Fibroblast of skin of right biceps (primary cell): ENCODE data around the gene TAX1BP1.

Experiments used
- DNase-seq: peaks from one replicate; pipeline ENCODE4 v3.0.0-alpha.2; 2013

The TAX1BP1 gene

GRCh38 chr7:27739909-27740448 is at the start of gene TAX1BP1:
Gene TAX1BP1, plus strand, starts transcription at chr7:27740162. Its CDS starts 8,363 bp downstream, at chr7:27748525.
- DNase-seq = peak; percentile 94

DNA sequence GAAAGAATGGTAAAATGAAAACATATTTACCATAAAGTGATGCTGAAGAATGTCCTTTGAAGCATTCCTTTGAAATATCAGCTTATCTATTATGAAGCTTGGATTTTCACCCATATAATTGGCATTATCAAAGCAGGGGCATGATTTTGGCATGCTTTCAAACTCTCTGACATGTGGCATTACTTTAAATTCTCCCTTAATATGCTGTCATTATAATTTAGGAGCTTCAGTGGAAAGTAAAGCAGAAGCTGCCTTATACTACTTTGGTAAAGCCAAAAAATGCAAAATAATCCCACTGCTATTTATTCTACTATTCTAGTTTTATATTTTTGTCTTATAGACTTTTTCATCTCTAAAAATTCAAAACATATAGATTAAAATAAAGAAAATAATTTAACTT is 49.3 kb upstream of the TAX1BP1 start:
- no peak for DNase-seq

DNA sequence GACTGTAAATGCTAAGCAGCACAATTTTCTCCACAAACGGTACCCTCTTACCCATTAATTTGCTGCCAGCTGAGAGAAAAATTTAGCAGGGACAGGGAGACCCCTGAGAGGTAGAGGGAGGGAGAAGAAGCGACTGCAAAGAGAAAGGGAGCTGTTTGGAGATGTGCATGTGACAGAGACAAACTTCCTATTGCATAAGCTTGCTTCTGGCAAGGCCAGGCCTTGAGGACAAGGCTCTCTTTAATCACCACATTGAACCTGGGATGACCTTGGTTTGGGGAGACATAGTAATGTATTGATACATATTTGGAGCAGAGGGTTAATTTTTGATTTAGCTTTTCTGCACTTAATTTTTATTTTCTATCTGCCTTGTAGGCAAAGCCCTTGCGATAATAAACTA is 46.2 kb upstream of the TAX1BP1 start:
- no peak for DNase-seq

- DNase-seq = no peak
Measured at GRCh38 chr7:27695096-27695495, 44.9 kb upstream of the TAX1BP1 start.

- DNase-seq = no peak
Measured at GRCh38 chr7:27697861-27698430, 42.0 kb upstream of the TAX1BP1 start.

- no peak for DNase-seq
Measured at GRCh38 chr7:27699751-27700150, 40.2 kb upstream of the TAX1BP1 start.

DNA sequence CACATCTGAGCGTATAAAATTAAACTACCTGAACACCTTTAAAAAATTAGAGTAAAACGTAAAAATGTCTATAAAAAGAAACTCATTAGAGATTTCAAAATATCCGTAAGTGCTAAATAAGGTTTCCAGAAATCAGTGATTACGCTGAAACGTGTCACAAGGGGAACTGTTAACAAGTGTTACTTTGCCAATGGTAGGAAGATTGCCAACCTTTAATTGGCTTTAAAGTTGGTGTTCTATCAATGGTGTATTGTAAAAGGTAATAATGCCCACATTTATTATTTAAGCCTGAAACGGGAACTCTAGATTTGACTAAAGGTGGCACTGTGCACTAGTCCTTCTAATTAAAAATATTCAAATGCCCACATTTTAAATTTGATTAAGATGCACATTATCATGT is 39.5 kb upstream of the TAX1BP1 start:
- DNase-seq = no peak

GRCh38 chr7:27703181-27703580 is 36.8 kb upstream of the TAX1BP1 start:
- no peak for DNase-seq

DNA sequence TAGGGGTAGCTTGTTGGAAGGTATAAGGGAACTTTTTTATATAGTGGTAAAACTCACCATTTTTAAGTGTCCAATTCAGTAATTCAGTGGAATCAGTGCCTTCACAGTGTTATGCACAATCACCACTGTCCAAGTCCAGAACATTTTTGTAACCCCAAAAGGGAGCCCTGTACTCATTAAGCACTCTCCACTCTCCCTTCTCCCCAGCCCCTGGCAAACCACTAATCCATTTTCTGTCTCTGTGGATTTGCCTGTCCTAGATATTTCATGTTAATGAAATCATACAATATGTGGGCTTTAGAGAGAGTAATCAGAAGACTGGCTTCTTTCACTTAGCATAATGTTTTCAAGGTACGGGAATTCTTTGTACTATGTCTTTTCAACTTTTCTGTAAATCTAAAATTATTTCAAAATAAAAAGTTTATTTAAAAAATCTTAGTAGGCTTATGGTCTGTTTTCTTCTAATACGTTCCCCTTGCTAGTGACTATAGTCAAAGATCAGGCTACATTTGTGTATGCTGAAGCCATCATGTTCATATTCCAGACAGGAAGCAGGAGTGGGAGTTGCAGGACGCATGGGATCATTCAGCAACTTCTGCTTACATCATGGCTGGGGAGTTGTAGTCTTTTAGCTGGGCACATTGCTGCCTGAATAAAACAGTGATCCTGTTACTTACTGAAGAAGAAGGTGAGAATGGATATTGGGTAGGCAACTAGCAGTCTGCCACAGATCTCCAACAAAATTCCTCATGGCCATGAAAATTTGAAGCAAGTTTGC is 35.4 kb upstream of the TAX1BP1 start:
- no peak for DNase-seq

DNA sequence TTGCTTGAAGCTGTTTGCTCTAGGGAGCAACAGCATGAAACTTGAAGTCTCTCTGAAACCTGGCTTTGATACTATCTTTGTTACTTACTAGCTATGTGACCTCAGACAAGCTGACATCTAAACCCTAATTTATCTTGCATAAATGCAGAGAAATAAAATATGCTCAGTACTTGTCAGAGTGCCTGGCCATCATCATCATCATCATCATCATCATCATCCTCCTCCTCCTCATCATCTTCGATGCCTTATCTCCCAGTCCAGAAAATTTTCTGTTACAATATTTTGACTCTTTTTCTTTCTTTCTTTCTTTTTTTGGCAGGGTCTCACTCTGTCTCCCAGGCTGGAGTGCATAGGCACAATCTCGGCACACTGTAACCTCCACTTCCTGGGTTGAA is 34.8 kb upstream of the TAX1BP1 start:
- no peak for DNase-seq

DNA sequence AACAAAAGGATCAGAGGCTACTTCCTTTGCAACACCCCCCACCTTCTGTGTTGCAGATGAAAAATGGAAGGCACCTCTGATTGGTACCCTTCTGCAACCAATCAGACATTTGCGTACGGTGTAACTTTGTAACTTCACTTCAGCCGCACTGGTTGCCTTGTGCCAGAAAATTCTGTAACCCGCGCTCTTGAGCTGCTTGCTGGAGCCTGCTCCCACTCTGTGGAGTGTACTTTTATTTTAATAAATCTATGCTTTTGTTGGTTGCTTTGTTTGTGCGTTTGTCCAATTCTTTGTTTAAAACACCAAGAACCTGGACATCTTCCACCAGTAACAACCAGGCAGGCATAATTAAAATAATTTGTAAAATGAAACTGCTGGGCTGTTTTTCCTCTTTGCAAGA is 31.5 kb upstream of the TAX1BP1 start:
- no peak for DNase-seq

GRCh38 chr7:27709137-27710075 is 30.6 kb upstream of the TAX1BP1 start:
- peak; percentile 55 for DNase-seq

- no peak for DNase-seq
Measured at GRCh38 chr7:27712217-27712616, 27.7 kb upstream of the TAX1BP1 start.

- peak; percentile 48 for DNase-seq
Measured at GRCh38 chr7:27714831-27715444, 25.0 kb upstream of the TAX1BP1 start.

- no peak for DNase-seq
Measured at GRCh38 chr7:27723085-27723484, 16.9 kb upstream of the TAX1BP1 start.

DNA sequence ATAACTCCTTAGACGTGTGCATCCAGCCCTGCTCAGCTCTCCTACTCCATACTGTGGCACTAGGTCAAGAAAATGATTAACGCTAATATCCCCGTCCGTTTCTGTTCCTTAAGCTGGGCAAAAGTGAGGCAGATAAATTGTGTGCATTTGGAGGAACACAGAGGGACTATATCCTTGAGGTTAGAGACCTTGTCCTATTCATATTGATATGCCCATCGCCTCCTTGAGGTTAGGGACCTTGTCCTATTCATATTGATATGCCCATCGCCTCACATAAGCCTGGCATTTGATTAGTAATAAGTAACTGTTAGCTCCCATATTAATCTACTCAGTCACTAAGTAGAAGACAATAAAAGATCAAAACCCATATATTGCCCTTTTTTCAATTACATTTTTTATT is 12.9 kb upstream of the TAX1BP1 start:
- no peak for DNase-seq

DNA sequence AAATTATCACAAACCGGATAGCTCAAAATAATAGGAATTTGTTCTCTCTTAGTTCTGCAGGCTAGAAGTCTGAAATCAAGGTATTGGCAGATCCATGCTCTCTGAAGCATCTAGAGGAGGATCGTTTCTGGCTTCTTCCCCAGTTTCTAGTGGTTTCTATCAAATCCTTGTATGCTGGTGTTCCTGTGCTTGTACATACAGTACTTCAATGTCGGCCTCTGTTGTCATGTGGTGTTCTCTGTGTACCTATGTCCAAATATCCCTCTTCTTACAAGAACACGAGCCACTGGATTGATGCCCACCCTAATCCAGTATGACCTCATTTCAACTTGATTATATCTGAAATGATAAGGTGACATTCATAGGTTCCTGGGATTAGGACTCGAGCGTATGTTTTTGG is 9.8 kb upstream of the TAX1BP1 start:
- DNase-seq = no peak

GRCh38 chr7:27734583-27734982 is 5.4 kb upstream of the TAX1BP1 start:
- DNase-seq = no peak

DNA sequence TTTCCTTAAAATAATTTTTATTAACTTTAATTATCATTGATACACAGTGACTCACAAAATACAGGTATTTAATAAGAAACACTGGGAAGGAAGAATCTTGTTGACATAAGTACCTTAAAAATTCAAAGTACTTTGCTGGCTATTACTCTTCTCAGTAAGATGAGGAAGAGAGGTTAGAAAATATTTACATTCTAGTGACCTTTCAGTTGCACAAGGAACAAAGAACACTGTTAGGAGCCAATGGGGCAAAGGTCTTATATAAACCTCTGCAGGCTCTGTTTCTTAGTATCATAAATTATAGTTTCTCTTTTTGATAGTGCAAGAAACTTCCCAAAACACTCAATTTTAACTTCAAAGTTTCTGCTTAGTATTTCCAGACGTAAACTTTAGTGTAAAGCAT is 4.8 kb upstream of the TAX1BP1 start:
- DNase-seq = no peak

- DNase-seq = no peak
Measured at GRCh38 chr7:27735831-27736230, 4.1 kb upstream of the TAX1BP1 start.

DNA sequence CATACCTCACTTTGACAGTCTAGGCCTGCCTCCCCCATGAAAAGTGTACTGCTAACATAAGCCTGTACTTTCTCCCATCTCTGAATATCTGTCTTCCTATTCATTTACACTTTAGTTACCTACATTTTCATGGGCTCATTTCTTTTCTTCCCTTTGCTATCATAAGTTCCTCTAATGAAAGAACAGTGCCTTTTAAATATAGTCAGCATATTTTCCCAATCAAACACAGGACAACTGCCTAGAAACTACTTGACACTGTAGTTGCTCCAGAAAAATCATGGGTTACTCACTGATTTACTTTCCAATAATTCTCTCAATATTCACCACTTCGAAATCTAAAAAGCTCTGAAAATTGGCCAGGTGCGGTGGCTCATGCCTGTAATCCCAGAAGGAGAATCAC is 2.8 kb upstream of the TAX1BP1 start:
- no peak for DNase-seq

DNA sequence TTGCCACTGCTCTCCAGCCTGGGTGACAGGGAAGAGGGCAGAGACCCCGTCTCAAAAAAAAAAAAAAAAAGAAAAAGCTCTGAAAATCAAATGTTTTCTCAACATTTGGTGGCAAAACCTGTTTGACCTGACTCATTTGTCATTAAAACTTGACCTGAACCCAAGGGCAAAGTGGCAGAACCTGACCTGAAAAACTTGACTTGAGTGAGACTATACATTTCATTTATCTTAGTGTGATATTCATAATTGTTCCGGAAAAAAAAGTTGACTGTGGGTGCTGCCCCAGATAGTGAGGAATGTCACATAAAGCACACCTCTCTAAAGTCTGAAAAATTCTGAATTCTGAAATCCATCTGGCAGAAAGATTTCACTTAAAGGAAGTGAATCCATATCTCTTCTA is 2.3 kb upstream of the TAX1BP1 start:
- no peak for DNase-seq

DNA sequence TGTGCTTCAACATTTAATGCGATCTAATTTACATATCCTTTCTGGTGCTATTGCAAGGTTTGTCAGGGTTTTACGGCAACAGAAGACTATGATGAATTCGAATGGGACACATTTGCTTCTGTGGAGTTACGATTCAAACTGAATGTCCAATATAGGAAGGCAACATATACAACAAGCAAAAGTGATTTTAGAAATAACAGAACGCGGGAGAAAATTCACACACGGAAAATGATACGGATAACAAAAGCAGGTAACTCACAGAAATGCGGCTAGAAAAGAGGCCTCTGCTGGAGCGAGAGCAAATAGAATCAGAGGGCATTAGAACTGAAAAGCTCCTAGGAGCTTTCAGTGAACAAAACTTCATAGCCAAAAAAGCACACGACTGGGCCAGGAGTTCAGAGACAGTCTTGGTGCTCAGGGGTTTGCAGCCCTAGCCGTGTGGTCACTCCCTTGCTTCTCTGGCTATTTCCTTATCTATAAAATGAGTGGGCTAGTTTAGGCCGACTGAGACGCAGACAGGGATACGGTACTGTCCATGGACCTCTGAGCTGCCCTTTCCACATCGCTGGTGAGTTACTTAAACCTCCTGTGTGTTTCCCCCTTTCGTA is 557 bp upstream of the TAX1BP1 start:
- no peak for DNase-seq
